Uterus (tissue), 2 donors: Measurements from ENCODE around the gene CDCA3.

Source experiments
- POLR2A ChIP-seq, 2 donors: fragments of 450-650 bp; IDR thresholded peaks; one replicate each; pipeline ENCODE4 v1.6.1; 2016; ENCODE audit warnings: antibody characterized with exemption in 2 of 2, mild to moderate bottlenecking in 1 of 2, moderate library complexity in 1 of 2
- TF ChIP-seq, protein P1 (sequence below), 4 experiments: fragments of 200-600 bp in 2 of 4; fragments of 450-650 bp in 2 of 4; sonication (generic) in 2 of 4; IDR thresholded peaks; one replicate each; pipeline ENCODE4 v1.5.1; 2016 to 2019; ENCODE audit warnings: antibody characterized with exemption in 4 of 4, mild to moderate bottlenecking in 2 of 4, moderate library complexity in 1 of 4

DNA sequence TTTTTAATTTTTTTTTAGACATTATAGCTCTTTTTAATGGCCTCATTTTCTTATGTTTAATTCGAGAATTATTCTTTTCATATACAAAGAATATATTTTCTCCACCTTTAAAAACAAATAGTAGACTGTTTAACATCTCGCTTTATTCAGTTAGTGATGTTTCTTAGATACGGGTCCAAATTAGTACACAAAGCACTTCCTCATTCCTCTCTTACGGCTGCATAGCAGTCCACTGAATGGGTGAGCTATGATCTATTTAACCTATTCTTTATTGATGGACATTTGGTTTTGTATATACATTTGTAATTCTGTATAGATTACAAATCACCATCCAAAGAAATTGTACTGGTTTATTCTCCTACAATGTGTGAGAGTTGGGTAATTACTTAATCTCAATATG is 37.7 kb downstream of the CDCA3 start:
- TF ChIP-seq, protein P1, sequence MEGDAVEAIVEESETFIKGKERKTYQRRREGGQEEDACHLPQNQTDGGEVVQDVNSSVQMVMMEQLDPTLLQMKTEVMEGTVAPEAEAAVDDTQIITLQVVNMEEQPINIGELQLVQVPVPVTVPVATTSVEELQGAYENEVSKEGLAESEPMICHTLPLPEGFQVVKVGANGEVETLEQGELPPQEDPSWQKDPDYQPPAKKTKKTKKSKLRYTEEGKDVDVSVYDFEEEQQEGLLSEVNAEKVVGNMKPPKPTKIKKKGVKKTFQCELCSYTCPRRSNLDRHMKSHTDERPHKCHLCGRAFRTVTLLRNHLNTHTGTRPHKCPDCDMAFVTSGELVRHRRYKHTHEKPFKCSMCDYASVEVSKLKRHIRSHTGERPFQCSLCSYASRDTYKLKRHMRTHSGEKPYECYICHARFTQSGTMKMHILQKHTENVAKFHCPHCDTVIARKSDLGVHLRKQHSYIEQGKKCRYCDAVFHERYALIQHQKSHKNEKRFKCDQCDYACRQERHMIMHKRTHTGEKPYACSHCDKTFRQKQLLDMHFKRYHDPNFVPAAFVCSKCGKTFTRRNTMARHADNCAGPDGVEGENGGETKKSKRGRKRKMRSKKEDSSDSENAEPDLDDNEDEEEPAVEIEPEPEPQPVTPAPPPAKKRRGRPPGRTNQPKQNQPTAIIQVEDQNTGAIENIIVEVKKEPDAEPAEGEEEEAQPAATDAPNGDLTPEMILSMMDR (IDR thresholded peaks at IDR 0.05): no peak
- no peak for TF ChIP-seq POLR2A (IDR thresholded peaks at IDR 0.05)
